Measurements from ENCODE around the gene SYCP2L.
"Not testable (repeated sequence)": the region's sequence is repeated elsewhere in the genome, so short reads cannot be mapped to it uniquely, and the experiment has no call there.

SYCP2L gene

GRCh38 chr6:10847684-10848083, 39.2 kb upstream of the SYCP2L start:
- Histone ChIP-seq H3K36me3 (ENCODE audit: control insufficient read depth, insufficient read depth, low read length) (no peaks in the 10 kb centered on the region), H3K27me3 (replicated peaks; ENCODE audit: control insufficient read depth, insufficient read depth, low read length) (no peaks in the 10 kb centered on the region), H3K4me3 (replicated peaks; ENCODE audit: low read depth, low read length) (no peak overlapping the region)
- TF ChIP-seq CTCF (IDR thresholded peaks at IDR 0.05; ENCODE audit: insufficient read depth, low read length, poor library complexity, severe bottlenecking), result peak; percentile 25
- DNase-seq (ENCODE audit: extremely low read depth, insufficient read length), result no peak

GRCh38 chr6:10849901-10850300, 37.0 kb upstream of the SYCP2L start:
- DNase-seq (ENCODE audit: extremely low read depth, insufficient read length), result no peak
- Histone ChIP-seq H3K4me3 (replicated peaks; ENCODE audit: low read depth, low read length) (no peak overlapping the region), H3K27me3 (replicated peaks; ENCODE audit: control insufficient read depth, insufficient read depth, low read length) (no peaks in the 10 kb centered on the region), H3K36me3 (ENCODE audit: control insufficient read depth, insufficient read depth, low read length) (no peaks in the 10 kb centered on the region)
- TF ChIP-seq CTCF (IDR thresholded peaks at IDR 0.05; ENCODE audit: insufficient read depth, low read length, poor library complexity, severe bottlenecking), result no peak

- no peak for TF ChIP-seq CTCF (IDR thresholded peaks at IDR 0.05; ENCODE audit: insufficient read depth, low read length, poor library complexity, severe bottlenecking)
- H3K4me3 ChIP-seq (replicated peaks; ENCODE audit: low read depth, low read length), result no peak overlapping the region
- H3K36me3 ChIP-seq (ENCODE audit: control insufficient read depth, insufficient read depth, low read length), result no peaks in the 10 kb centered on the region
- H3K27me3 ChIP-seq (replicated peaks; ENCODE audit: control insufficient read depth, insufficient read depth, low read length), result no peaks in the 10 kb centered on the region
- DNase-seq (ENCODE audit: extremely low read depth, insufficient read length), result no peak
These were observed 36.1 kb upstream of the SYCP2L start for GRCh38 chr6:10850728-10851127.

- Histone ChIP-seq H3K36me3 (ENCODE audit: control insufficient read depth, insufficient read depth, low read length) (no peaks in the 10 kb centered on the region), H3K27me3 (replicated peaks; ENCODE audit: control insufficient read depth, insufficient read depth, low read length) (no peaks in the 10 kb centered on the region), H3K4me3 (replicated peaks; ENCODE audit: low read depth, low read length) (no peak overlapping the region)
- no peak for TF ChIP-seq CTCF (IDR thresholded peaks at IDR 0.05; ENCODE audit: insufficient read depth, low read length, poor library complexity, severe bottlenecking)
- DNase-seq (ENCODE audit: extremely low read depth, insufficient read length), result no peak
These were observed 34.4 kb upstream of the SYCP2L start for GRCh38 chr6:10852361-10852960.

- DNase-seq (ENCODE audit: extremely low read depth, insufficient read length); H3K36me3 ChIP-seq (ENCODE audit: control insufficient read depth, insufficient read depth, low read length); H3K27me3 ChIP-seq (replicated peaks; ENCODE audit: control insufficient read depth, insufficient read depth, low read length); H3K4me3 ChIP-seq (replicated peaks; ENCODE audit: low read depth, low read length): not testable (repeated sequence)
These were observed 33.0 kb upstream of the SYCP2L start for GRCh38 chr6:10853849-10854300.

GRCh38 chr6:10854922-10855632, 31.8 kb upstream of the SYCP2L start:
- DNase-seq (ENCODE audit: extremely low read depth, insufficient read length), result no peak
- Histone ChIP-seq H3K27me3 (replicated peaks; ENCODE audit: control insufficient read depth, insufficient read depth, low read length) (no peaks in the 10 kb centered on the region), H3K36me3 (ENCODE audit: control insufficient read depth, insufficient read depth, low read length) (no peaks in the 10 kb centered on the region), H3K4me3 (replicated peaks; ENCODE audit: low read depth, low read length) (no peak overlapping the region)
- no peak for TF ChIP-seq CTCF (IDR thresholded peaks at IDR 0.05; ENCODE audit: insufficient read depth, low read length, poor library complexity, severe bottlenecking)
